Suppressor macrophage (primary cell): ENCODE results near the gene INPP5E.
A peak's percentile ranks its signal among the peaks of the same experiment; 100 is the strongest.

Source experiments
- DNase-seq, 4 experiments: peaks; one replicate each; pipeline ENCODE4 v3.0.0-alpha.2; 2020 to 2022
- total RNA-seq, 17 experiments: gene quantifications; one replicate each; lab custom pipeline; 2026; ENCODE audit warnings: mixed read lengths in 6 of 17, inconsistent platforms in 3 of 17; lab: John Stamatoyannopoulos, UW

Gene INPP5E
- total RNA-seq = 9.3 to 26.0 (median 14.7) reads per million in 17 experiments

GRCh38 chr9:136439481-136440408, at the start of gene INPP5E:
Gene INPP5E, minus strand, starts transcription at chr9:136439845. Its CDS starts 426 bp downstream, at chr9:136439419.
- peak; percentile 74 to 93 (median 88) for DNase-seq

GRCh38 chr9:136488247-136489214, 48.9 kb upstream of the INPP5E start:
- peak; percentile 66 to 84 (median 70) for DNase-seq

GRCh38 chr9:136487672-136488071, 48.0 kb upstream of the INPP5E start:
- no peak for DNase-seq

- DNase-seq = no peak
These were observed 47.4 kb upstream of the INPP5E start for GRCh38 chr9:136486823-136487620.

GRCh38 chr9:136486131-136486530, 46.5 kb upstream of the INPP5E start:
- no peak for DNase-seq

- peak; percentile 83 to 91 (median 90) for DNase-seq
These were observed 45.7 kb upstream of the INPP5E start for GRCh38 chr9:136485049-136486045.

GRCh38 chr9:136484153-136485048, 44.8 kb upstream of the INPP5E start:
- DNase-seq = no peak

- DNase-seq = peak; percentile 96 to 99 (median 98)
These were observed 44.0 kb upstream of the INPP5E start for GRCh38 chr9:136483589-136484152.

GRCh38 chr9:136482793-136483588, 43.3 kb upstream of the INPP5E start, which contains the start of gene SEC16A:
Gene SEC16A, minus strand, starts transcription at chr9:136483040. Its CDS starts 5,425 bp downstream, at chr9:136477615.
- peak; percentile 98 to 100 (median 100) for DNase-seq

GRCh38 chr9:136482046-136482792, 42.6 kb upstream of the INPP5E start:
- DNase-seq = peak; percentile 45 to 60 (median 55)

GRCh38 chr9:136481558-136481957, 41.9 kb upstream of the INPP5E start:
- DNase-seq = no peak

- DNase-seq = no peak
These were observed 36.9 kb upstream of the INPP5E start for GRCh38 chr9:136476369-136477150.

- no peak for DNase-seq
These were observed 35.6 kb upstream of the INPP5E start for GRCh38 chr9:136474974-136475865.

- DNase-seq = no peak
These were observed 34.5 kb upstream of the INPP5E start for GRCh38 chr9:136474021-136474640.

- DNase-seq = no peak
These were observed 33.7 kb upstream of the INPP5E start for GRCh38 chr9:136473354-136473721.
